ENCODE data around the gene UBE2L3.
"Not testable (repeated sequence)": the region's sequence is repeated elsewhere in the genome, so short reads cannot be mapped to it uniquely, and the experiment has no call there.

Gene UBE2L3

GRCh38 chr22:21603973-21604372, 36.5 kb downstream of the UBE2L3 start:
- DNase-seq = no peak

- DNase-seq = no peak
These were observed 38.5 kb downstream of the UBE2L3 start for GRCh38 chr22:21605887-21606564.

GRCh38 chr22:21606775-21607174, 39.3 kb downstream of the UBE2L3 start:
- DNase-seq = no peak

GRCh38 chr22:21609556-21610157, 42.1 kb downstream of the UBE2L3 start:
- not testable (repeated sequence) for DNase-seq

- DNase-seq = no peak
These were observed 43.9 kb downstream of the UBE2L3 start for GRCh38 chr22:21611210-21611977.

- DNase-seq = no peak
These were observed 45.3 kb downstream of the UBE2L3 start for GRCh38 chr22:21612858-21613257.

GRCh38 chr22:21613553-21614233, 46.2 kb downstream of the UBE2L3 start:
- no peak for DNase-seq

GRCh38 chr22:21615731-21616130, 48.2 kb downstream of the UBE2L3 start:
- DNase-seq = no peak

- DNase-seq = not testable (repeated sequence)
These were observed 49.8 kb downstream of the UBE2L3 start for GRCh38 chr22:21617337-21617736.

GRCh38 chr22:21621025-21621424, 53.5 kb downstream of the UBE2L3 start:
- DNase-seq = no peak

- no peak for DNase-seq
These were observed 54.8 kb downstream of the UBE2L3 start for GRCh38 chr22:21622011-21622918.

GRCh38 chr22:21622919-21623647, 55.6 kb downstream of the UBE2L3 start:
- no peak for DNase-seq

GRCh38 chr22:21623648-21623970, 56.1 kb downstream of the UBE2L3 start:
- DNase-seq = no peak

GRCh38 chr22:21624120-21624879, 56.8 kb downstream of the UBE2L3 start:
- DNase-seq = no peak

GRCh38 chr22:21624880-21625791, 57.6 kb downstream of the UBE2L3 start:
- no peak for DNase-seq

GRCh38 chr22:21626073-21626734, 58.7 kb downstream of the UBE2L3 start:
- DNase-seq = no peak

GRCh38 chr22:21626735-21627469, 59.4 kb downstream of the UBE2L3 start:
- DNase-seq = no peak

Measured in NCI-H748 treated with DMSO at 0.1 percent for 48 hours (cell line).